ENCODE measurements around the gene BAZ1A.

GRCh38 chr14:34713122-34713680 lies 162.0 kb downstream of the BAZ1A start:
- no peak for TF ChIP-seq ZNF609 (CRISPR knock-in tag; IDR thresholded peaks at IDR 0.05; ENCODE audit: borderline replicate concordance)
- no peak for TF ChIP-seq ZFX (CRISPR knock-in tag; IDR thresholded peaks at IDR 0.05)
- no peak for TF ChIP-seq CTCF (IDR thresholded peaks at IDR 0.05 in 2 of 3, conservative IDR thresholded peaks at IDR 0.05 in 1 of 3; ENCODE audit: insufficient read depth in 2 of 3, low read depth in 1 of 3, low read length in 3 of 3)
- TF ChIP-seq ZNF23 (CRISPR knock-in tag; IDR thresholded peaks at IDR 0.05) = no peak
